Trophoblast cell (in vitro differentiated cells and primary cell): ENCODE measurements around the gene IL32.

Experiments used
- DNase-seq, 2 donors: peaks; one replicate each; pipeline ENCODE4 v3.0.0-alpha.2; 2016
- H2AFZ ChIP-seq: 2 replicates; pipeline ENCODE4 v1.6.1; 2013; ENCODE audit warnings: low read length, moderate library complexity, mild to moderate bottlenecking; ENCODE audit not compliant: insufficient read depth, poor library complexity
- H2AK5ac ChIP-seq: 2 replicates; pipeline ENCODE4 v1.6.1; 2013; ENCODE audit warnings: mild to moderate bottlenecking, low read length
- H2BK120ac ChIP-seq: 2 replicates; pipeline ENCODE4 v1.6.1; 2013; ENCODE audit warnings: low read length, mild to moderate bottlenecking, moderate library complexity; ENCODE audit not compliant: insufficient read depth, poor library complexity
- H2BK12ac ChIP-seq: 2 replicates; pipeline ENCODE4 v1.6.1; 2013; ENCODE audit warnings: mild to moderate bottlenecking, low read length, moderate library complexity
- H2BK5ac ChIP-seq: 2 replicates; pipeline ENCODE4 v1.6.1; 2013; ENCODE audit warnings: low read length, low read depth, moderate library complexity, mild to moderate bottlenecking; ENCODE audit not compliant: poor library complexity
- H3K14ac ChIP-seq: 2 replicates; pipeline ENCODE4 v1.6.1; 2013; ENCODE audit warnings: mild to moderate bottlenecking, low read length
- H3K18ac ChIP-seq: 2 replicates; pipeline ENCODE4 v1.6.1; 2013; ENCODE audit warnings: mild to moderate bottlenecking, low read length
- H3K23ac ChIP-seq: 2 replicates; pipeline ENCODE4 v1.6.1; 2013; ENCODE audit warnings: low read length
- H3K27ac ChIP-seq: 2 replicates; pipeline ENCODE4 v1.5.1; 2013; ENCODE audit warnings: low read depth, mild to moderate bottlenecking, inconsistent platforms, low read length, moderate library complexity
- H3K27me3 ChIP-seq: 2 replicates; pipeline ENCODE4 v1.6.1; 2013; ENCODE audit warnings: inconsistent platforms, mild to moderate bottlenecking, low read length, moderate library complexity; ENCODE audit not compliant: insufficient read depth
- H3K36me3 ChIP-seq, 2 experiments: 1 replicate in 1 of 2; 2 replicates in 1 of 2; pipeline ENCODE4 v1.6.1; 2013; ENCODE audit warnings: low read length in 2 of 2, mild to moderate bottlenecking in 2 of 2, moderate library complexity in 1 of 2; ENCODE audit not compliant: insufficient read depth in 2 of 2, control insufficient read depth in 1 of 2
- H3K4ac ChIP-seq: 2 replicates; pipeline ENCODE4 v1.6.1; 2013; ENCODE audit warnings: low read depth, mild to moderate bottlenecking, low read length, moderate library complexity
- H3K4me1 ChIP-seq, 2 experiments: 1 replicate in 1 of 2; 2 replicates in 1 of 2; pipeline ENCODE4 v1.6.1; 2013; ENCODE audit warnings: low read length in 2 of 2, mild to moderate bottlenecking in 2 of 2, moderate library complexity in 1 of 2; ENCODE audit not compliant: insufficient read depth in 2 of 2, control insufficient read depth in 1 of 2
- H3K4me2 ChIP-seq: 2 replicates; pipeline ENCODE4 v1.6.1; 2013; ENCODE audit warnings: inconsistent platforms, mild to moderate bottlenecking, low read length, moderate library complexity
- H3K4me3 ChIP-seq: 2 replicates; pipeline ENCODE4 v1.5.1; 2013; ENCODE audit warnings: mild to moderate bottlenecking, low read depth, low read length, inconsistent platforms
- H3K79me1 ChIP-seq: one replicate; pipeline ENCODE4 v1.6.1; 2013; ENCODE audit warnings: low read length
- H3K79me2 ChIP-seq: 2 replicates; pipeline ENCODE4 v1.6.1; 2013; ENCODE audit warnings: low read length, mild to moderate bottlenecking; ENCODE audit not compliant: control insufficient read depth, insufficient read depth, poor library complexity
- H3K9ac ChIP-seq: 2 replicates; pipeline ENCODE4 v1.6.1; 2013; ENCODE audit warnings: mild to moderate bottlenecking, low read length
- H3K9me3 ChIP-seq: 2 replicates; pipeline ENCODE4 v1.6.1; 2013; ENCODE audit warnings: low read depth, mild to moderate bottlenecking, control low read depth, inconsistent platforms, low read length; ENCODE audit not compliant: insufficient read depth
- H4K12ac ChIP-seq: 2 replicates; pipeline ENCODE4 v1.6.1; 2013; ENCODE audit warnings: low read depth, mild to moderate bottlenecking, low read length, moderate library complexity
- H4K8ac ChIP-seq: 2 replicates; pipeline ENCODE4 v1.6.1; 2013; ENCODE audit warnings: low read depth, mild to moderate bottlenecking, low read length, moderate library complexity
- H4K91ac ChIP-seq: one replicate; pipeline ENCODE4 v1.6.1; 2013; ENCODE audit warnings: low read depth, mild to moderate bottlenecking, low read length, moderate library complexity
- WGBS: extraction: QIAGEN DNeasy Blood & Tissue Kit; methylation state at CpG from one replicate; pipeline ENCODE4 v1.1.7; 2013; ENCODE audit warnings: missing lambda C conversion rate; ENCODE audit not compliant: insufficient read length, insufficient coverage; ENCODE audit errors: extremely low coverage; 5-methylcytosine and 5-hydroxymethylcytosine counted together

Gene IL32

GRCh38 chr16:3022208-3022683 lies 43.2 kb upstream of the IL32 start:
- peak overlapping the region; percentile 96 for H3K18ac ChIP-seq
- no CpG with 5 or more reads among the region's 8 CpGs for WGBS
- H2AFZ ChIP-seq: peak overlapping the region; percentile 17
- peak overlapping the region; percentile 59 for H2AK5ac ChIP-seq
- H4K12ac ChIP-seq: peak overlapping the region; percentile 82
- no peaks in the 10 kb centered on the region for H3K27me3 ChIP-seq
- H2BK120ac ChIP-seq: peak overlapping the region; percentile 95
- peak overlapping the region; percentile 89 for H3K9ac ChIP-seq
- peak overlapping the region; percentile 85 for H3K4ac ChIP-seq
- peak overlapping the region; percentile 97 for H3K14ac ChIP-seq
- peak overlapping the region; percentile 92 for H3K4me3 ChIP-seq
- peak overlapping the region; percentile 97 for H4K91ac ChIP-seq
- peak overlapping the region; percentile 98 for H2BK5ac ChIP-seq
- peak overlapping the region; percentile 81 for H2BK12ac ChIP-seq
- peaks cover 17 to 18% of the 10 kb centered on the region in 2 experiments for H3K4me1 ChIP-seq
- peak overlapping the region; percentile 80 for H3K4me2 ChIP-seq
- no peak overlapping the region for H3K23ac ChIP-seq
- H4K8ac ChIP-seq: peak overlapping the region; percentile 90
- DNase-seq: peak; percentile 92 to 93
- H3K79me1 ChIP-seq: peaks cover 44% of the 10 kb centered on the region
- peaks cover 31% of the 10 kb centered on the region for H3K79me2 ChIP-seq
- peaks cover 31 to 33% of the 10 kb centered on the region in 2 experiments for H3K36me3 ChIP-seq
- no peaks in the 10 kb centered on the region for H3K9me3 ChIP-seq
- peak overlapping the region; percentile 100 for H3K27ac ChIP-seq

DNA sequence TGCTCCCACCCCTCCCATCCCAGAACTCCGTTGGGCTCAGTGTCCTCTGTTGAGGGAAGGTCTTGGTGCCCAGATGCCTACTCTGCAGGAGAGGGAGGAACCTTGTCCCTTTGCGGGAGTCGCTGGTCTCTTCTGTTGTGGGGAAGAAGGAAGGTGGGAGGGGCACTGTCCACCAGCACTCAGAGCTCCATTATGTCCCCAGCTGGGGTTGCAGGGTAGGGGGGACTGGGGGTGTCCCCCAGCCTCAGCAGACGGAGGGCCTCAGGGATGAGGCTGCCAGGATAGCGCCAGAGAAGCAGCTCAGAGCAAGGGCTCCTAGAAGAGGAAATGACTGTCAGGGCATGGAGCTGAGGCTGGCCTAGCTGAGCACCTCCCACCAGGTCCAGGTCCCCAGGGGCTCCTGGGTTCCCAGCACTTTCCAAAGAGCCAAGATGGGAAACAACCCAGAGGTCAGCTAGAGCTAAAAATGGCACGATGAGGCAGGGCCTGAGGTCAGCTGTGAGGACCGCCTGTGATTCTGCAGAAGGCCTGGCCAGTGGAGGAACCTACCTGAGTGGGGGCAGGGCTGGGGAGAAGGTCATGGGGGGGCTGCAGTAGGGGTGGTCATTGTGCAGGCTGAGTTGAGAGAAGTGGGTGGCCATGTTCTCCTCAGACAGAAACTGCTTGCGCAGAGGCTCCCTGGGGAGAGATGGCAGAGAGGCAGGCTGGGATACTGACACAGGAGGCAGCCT lies 42.6 kb upstream of the IL32 start:
- H2AFZ ChIP-seq: peak overlapping the region; percentile 65

GRCh38 chr16:3023415-3023668 lies 42.1 kb upstream of the IL32 start:
- H3K18ac ChIP-seq: peak overlapping the region; percentile 96
- H4K8ac ChIP-seq: peak overlapping the region; percentile 82
- H3K27me3 ChIP-seq: no peaks in the 10 kb centered on the region
- peak overlapping the region; percentile 67 for H2BK120ac ChIP-seq
- H2BK12ac ChIP-seq: peak overlapping the region; percentile 34
- peak overlapping the region; percentile 75 for H3K4me3 ChIP-seq
- H3K9ac ChIP-seq: peak overlapping the region; percentile 61
- peaks cover 36% of the 10 kb centered on the region for H3K79me1 ChIP-seq
- no peaks in the 10 kb centered on the region for H3K9me3 ChIP-seq
- no peak for DNase-seq
- peaks cover 25% of the 10 kb centered on the region for H3K79me2 ChIP-seq
- H2BK5ac ChIP-seq: peak overlapping the region; percentile 96
- peak overlapping the region; percentile 100 for H3K27ac ChIP-seq
- peak overlapping the region; percentile 83 for H3K4ac ChIP-seq
- H3K14ac ChIP-seq: peak overlapping the region; percentile 91
- no peak overlapping the region for H3K23ac ChIP-seq
- H3K36me3 ChIP-seq: peaks cover 33 to 36% of the 10 kb centered on the region in 2 experiments
- H2AK5ac ChIP-seq: peak overlapping the region; percentile 80
- H2AFZ ChIP-seq: peak overlapping the region; percentile 65
- WGBS: no CpG with 5 or more reads among the region's 6 CpGs
- peak overlapping the region; percentile 97 for H4K91ac ChIP-seq
- H3K4me1 ChIP-seq: peaks cover 20 to 22% of the 10 kb centered on the region in 2 experiments
- peak overlapping the region; percentile 82 for H4K12ac ChIP-seq
- H3K4me2 ChIP-seq: peak overlapping the region; percentile 80

More for the DNA sequence above, 42.6 kb upstream of the IL32 start:
- Histone ChIP-seq H3K4me3 (peak overlapping the region; percentile 75), H4K91ac (peak overlapping the region; percentile 97), H4K8ac (peak overlapping the region; percentile 82), H3K9ac (peak overlapping the region; percentile 61), H3K27ac (peak overlapping the region; percentile 100), H3K23ac (no peak overlapping the region), H4K12ac (peak overlapping the region; percentile 82), H3K9me3 (no peaks in the 10 kb centered on the region), H2AK5ac (peak overlapping the region; percentile 80), H2BK12ac (peak overlapping the region; percentile 81), H3K4ac (peak overlapping the region; percentile 83), H3K4me2 (peak overlapping the region; percentile 80), H2BK5ac (peak overlapping the region; percentile 96), H3K4me1 (peaks cover 18 to 20% of the 10 kb centered on the region in 2 experiments), H3K27me3 (no peaks in the 10 kb centered on the region), H3K36me3 (peaks cover 33 to 36% of the 10 kb centered on the region in 2 experiments), H3K14ac (peak overlapping the region; percentile 97), H3K79me2 (peaks cover 26% of the 10 kb centered on the region), H3K18ac (peak overlapping the region; percentile 96), H2BK120ac (peak overlapping the region; percentile 74), H3K79me1 (peaks cover 38% of the 10 kb centered on the region)
- WGBS: no CpG with 5 or more reads among the region's 8 CpGs
- no peak for DNase-seq

DNA sequence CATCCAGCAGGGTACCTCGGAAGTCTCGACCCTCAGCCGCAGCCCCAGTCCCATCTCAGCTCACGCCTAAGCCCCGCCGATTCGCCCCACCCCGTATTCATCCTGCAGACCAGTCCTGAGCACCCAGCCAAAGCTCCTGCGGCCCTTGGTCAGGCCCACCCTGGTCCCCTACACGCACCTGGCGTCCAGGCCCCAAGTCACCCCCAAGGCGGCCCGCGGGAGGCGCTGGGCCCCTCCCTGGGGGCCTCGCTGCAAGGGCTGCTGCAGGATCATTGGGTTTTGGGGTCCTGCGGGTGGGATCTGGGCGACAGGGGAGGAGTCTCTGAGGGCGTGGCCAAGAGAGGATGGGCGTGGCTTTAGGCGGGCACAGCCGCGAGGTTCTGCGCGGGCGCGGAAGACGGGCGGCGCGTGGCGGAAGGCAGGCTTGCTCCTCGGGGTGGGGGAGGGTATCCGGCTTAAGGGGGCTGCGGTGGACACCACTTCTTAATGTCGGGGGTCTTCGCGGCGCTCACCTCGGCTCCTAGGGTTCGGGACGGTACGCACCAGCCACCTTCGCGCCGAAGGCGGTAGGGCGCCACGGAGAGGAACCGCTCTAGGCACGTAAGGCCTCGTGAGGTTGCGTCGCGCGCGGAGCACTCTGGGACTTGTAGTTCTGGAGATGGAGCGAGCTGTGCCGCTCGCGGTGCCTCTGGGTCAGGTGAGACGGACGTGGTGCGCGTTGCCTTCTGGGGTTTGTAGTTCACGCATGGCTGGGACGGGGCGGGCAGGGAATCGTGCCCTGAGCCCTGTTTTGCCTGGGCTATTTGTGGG lies 41.6 kb upstream of the IL32 start, which contains the start of the genes HCFC1R1 and THOC6:
TSS of gene HCFC1R1 (minus strand) at position 274 of the 810 bp plus-strand sequence. CDS start at position 273, 1 bp downstream.
TSS of gene THOC6 (plus strand) at position 367 of the 810 bp plus-strand sequence. CDS start at position 659, 292 bp downstream.
- Histone ChIP-seq H3K27me3 (no peaks in the 10 kb centered on the region), H3K18ac (peak within 1 kb of the TSS; percentile 96), H3K4me2 (peak within 1 kb of the TSS; percentile 80), H3K79me1 (peaks cover 36% of the 10 kb centered on the region), H4K91ac (peak within 1 kb of the TSS; percentile 97), H2BK12ac (peak within 1 kb of the TSS; percentile 81), H3K79me2 (peaks cover 25% of the 10 kb centered on the region), H3K4me1 (peaks cover 18 to 22% of the 10 kb centered on the region in 2 experiments), H3K4ac (peak within 1 kb of the TSS; percentile 83), H3K9ac (peak within 1 kb of the TSS; percentile 81), H3K9me3 (no peaks in the 10 kb centered on the region), H2BK5ac (peak within 1 kb of the TSS; percentile 96), H3K36me3 (peaks cover 33 to 36% of the 10 kb centered on the region in 2 experiments), H2BK120ac (peak within 1 kb of the TSS; percentile 82), H3K23ac (no peak within 1 kb of the TSS), H3K14ac (peak within 1 kb of the TSS; percentile 97), H4K12ac (peak within 1 kb of the TSS; percentile 82), H2AFZ (peak within 1 kb of the TSS; percentile 65), H2AK5ac (peak within 1 kb of the TSS; percentile 80), H3K27ac (peak within 1 kb of the TSS; percentile 100), H4K8ac (peak within 1 kb of the TSS; percentile 95), H3K4me3 (peak within 1 kb of the TSS; percentile 75)
- DNase-seq: peak; percentile 99
- no CpG with 5 or more reads among the region's 69 CpGs for WGBS
